ENCODE data around the gene ALDH7A1.
A peak's percentile ranks its signal among the peaks of the same experiment; 100 is the strongest.
"Not testable (repeated sequence)": the region's sequence is repeated elsewhere in the genome, so short reads cannot be mapped to it uniquely, and the experiment has no call there.

Gene ALDH7A1

GRCh38 chr5:126594748-126595485, at the start of gene ALDH7A1:
Gene ALDH7A1 (minus strand): TSS chr5:126595219. CDS start chr5:126595198, 21 bp downstream.
- DNase-seq (ENCODE audit: extremely low spot score, insufficient read length, low read depth) (peak; percentile 22), FAIRE-seq (no peak)

- peak; percentile 79 for FAIRE-seq
- no peak for DNase-seq (ENCODE audit: extremely low spot score, insufficient read length, low read depth)
Measured at GRCh38 chr5:126641387-126641786, 46.4 kb upstream of the ALDH7A1 start.

GRCh38 chr5:126640866-126641265, 45.8 kb upstream of the ALDH7A1 start:
- DNase-seq (ENCODE audit: extremely low spot score, insufficient read length, low read depth), result no peak
- FAIRE-seq, result peak; percentile 51

- no peak for FAIRE-seq
Measured at GRCh38 chr5:126636956-126637355, 41.9 kb upstream of the ALDH7A1 start.

GRCh38 chr5:126635585-126635984, 40.6 kb upstream of the ALDH7A1 start:
- DNase-seq (ENCODE audit: extremely low spot score, insufficient read length, low read depth) (no peak), FAIRE-seq (no peak)

More at GRCh38 chr5:126636956-126637355, 41.9 kb upstream of the ALDH7A1 start:
- DNase-seq (ENCODE audit: extremely low spot score, insufficient read length, low read depth), result no peak

- no peak for DNase-seq (ENCODE audit: extremely low spot score, insufficient read length, low read depth)
- no peak for FAIRE-seq
Measured at GRCh38 chr5:126633552-126633951, 38.5 kb upstream of the ALDH7A1 start.

- no peak for DNase-seq (ENCODE audit: extremely low spot score, insufficient read length, low read depth)
- FAIRE-seq, result no peak
Measured at GRCh38 chr5:126631920-126632319, 36.9 kb upstream of the ALDH7A1 start.

GRCh38 chr5:126628102-126628501, 33.1 kb upstream of the ALDH7A1 start:
- FAIRE-seq, result no peak

GRCh38 chr5:126624534-126624933, 29.5 kb upstream of the ALDH7A1 start:
- DNase-seq (ENCODE audit: extremely low spot score, insufficient read length, low read depth), result no peak
- FAIRE-seq, result peak; percentile 35

More at GRCh38 chr5:126628102-126628501, 33.1 kb upstream of the ALDH7A1 start:
- no peak for DNase-seq (ENCODE audit: extremely low spot score, insufficient read length, low read depth)

GRCh38 chr5:126619781-126620180, 24.8 kb upstream of the ALDH7A1 start:
- FAIRE-seq, result no peak
- no peak for DNase-seq (ENCODE audit: extremely low spot score, insufficient read length, low read depth)

- not testable (repeated sequence) for DNase-seq (ENCODE audit: extremely low spot score, insufficient read length, low read depth); FAIRE-seq
Measured at GRCh38 chr5:126617603-126618002, 22.6 kb upstream of the ALDH7A1 start.

- no peak for DNase-seq (ENCODE audit: extremely low spot score, insufficient read length, low read depth)
- FAIRE-seq, result peak; percentile 73
Measured at GRCh38 chr5:126615286-126615685, 20.3 kb upstream of the ALDH7A1 start.

GRCh38 chr5:126613941-126614592, 19.0 kb upstream of the ALDH7A1 start:
- FAIRE-seq (no peak), DNase-seq (ENCODE audit: extremely low spot score, insufficient read length, low read depth) (no peak)

- DNase-seq (ENCODE audit: extremely low spot score, insufficient read length, low read depth) (no peak), FAIRE-seq (no peak)
Measured at GRCh38 chr5:126610616-126611015, 15.6 kb upstream of the ALDH7A1 start.

GRCh38 chr5:126610160-126610559, 15.1 kb upstream of the ALDH7A1 start:
- DNase-seq (ENCODE audit: extremely low spot score, insufficient read length, low read depth) (no peak), FAIRE-seq (peak; percentile 69)

GRCh38 chr5:126605525-126605924, 10.5 kb upstream of the ALDH7A1 start:
- DNase-seq (ENCODE audit: extremely low spot score, insufficient read length, low read depth) (no peak), FAIRE-seq (no peak)

GRCh38 chr5:126603402-126603991, 8.5 kb upstream of the ALDH7A1 start:
- DNase-seq (ENCODE audit: extremely low spot score, insufficient read length, low read depth) (no peak), FAIRE-seq (no peak)

- DNase-seq (ENCODE audit: extremely low spot score, insufficient read length, low read depth) (peak; percentile 75), FAIRE-seq (peak; percentile 90)
Measured at GRCh38 chr5:126600631-126601511, 5.9 kb upstream of the ALDH7A1 start, which contains the start of gene PHAX. Gene PHAX (plus strand): TSS chr5:126600947. CDS start chr5:126600963, 16 bp downstream.

GRCh38 chr5:126599971-126600630, 5.1 kb upstream of the ALDH7A1 start:
- not testable (repeated sequence) for FAIRE-seq; DNase-seq (ENCODE audit: extremely low spot score, insufficient read length, low read depth)

Measured in GM18507 (cell line).